Measurements from ENCODE around the gene CTRB1. TPM values are rescaled to one million over a fixed set of nuclear protein-coding genes. Genes with fewer than 3 reads are reported as not detected.

The CTRB1 gene
- total RNA-seq, 6 experiments from 2014 or later: not detected

GRCh38 chr16:75252049-75252864 is 33.5 kb downstream of the CTRB1 start:
- no peak for DNase-seq
- Mint-ChIP-seq H3K36me3 (ENCODE audit: low read depth) (peaks cover 12% of the 10 kb centered on the region), H3K9me3 (no peaks in the 10 kb centered on the region), H3K27me3 (ENCODE audit: insufficient read depth) (peaks cover 21% of the 10 kb centered on the region), H3K27ac (peak overlapping the region; percentile 90), H3K4me3 (peak overlapping the region; percentile 79), H3K4me1 (ENCODE audit: low read depth) (peaks cover 72% of the 10 kb centered on the region)
- TF ChIP-seq CTCF (IDR thresholded peaks at IDR 0.05): no peak

- peaks cover 72% of the 10 kb centered on the region for H3K4me1 Mint-ChIP-seq (ENCODE audit: low read depth)
- peaks cover 8% of the 10 kb centered on the region for H3K36me3 Mint-ChIP-seq (ENCODE audit: low read depth)
- DNase-seq: peak; percentile 67
- no peaks in the 10 kb centered on the region for H3K9me3 Mint-ChIP-seq
- TF ChIP-seq CTCF (IDR thresholded peaks at IDR 0.05): no peak
- peak overlapping the region; percentile 79 for H3K4me3 Mint-ChIP-seq
- peaks cover 16% of the 10 kb centered on the region for H3K27me3 Mint-ChIP-seq (ENCODE audit: insufficient read depth)
- peak overlapping the region; percentile 90 for H3K27ac Mint-ChIP-seq
These were observed 34.4 kb downstream of the CTRB1 start for GRCh38 chr16:75252946-75253911.

- Mint-ChIP-seq H3K36me3 (ENCODE audit: low read depth) (peaks cover 7% of the 10 kb centered on the region), H3K27ac (peak overlapping the region; percentile 90), H3K4me3 (peak overlapping the region; percentile 79; the same call in 1 of the 2 replicates), H3K9me3 (no peaks in the 10 kb centered on the region), H3K27me3 (ENCODE audit: insufficient read depth) (peaks cover 11% of the 10 kb centered on the region), H3K4me1 (ENCODE audit: low read depth) (peaks cover 71% of the 10 kb centered on the region)
- no peak for TF ChIP-seq CTCF (IDR thresholded peaks at IDR 0.05)
- DNase-seq: peak; percentile 91
These were observed 35.6 kb downstream of the CTRB1 start for GRCh38 chr16:75254359-75254837.

GRCh38 chr16:75256059-75256571 is 37.3 kb downstream of the CTRB1 start:
- peaks cover 6% of the 10 kb centered on the region; the same call in 1 of the 2 replicates for H3K27me3 Mint-ChIP-seq (ENCODE audit: insufficient read depth)
- H3K4me1 Mint-ChIP-seq (ENCODE audit: low read depth): peaks cover 71% of the 10 kb centered on the region
- TF ChIP-seq CTCF (IDR thresholded peaks at IDR 0.05): no peak
- H3K36me3 Mint-ChIP-seq (ENCODE audit: low read depth): peaks cover 7% of the 10 kb centered on the region
- H3K9me3 Mint-ChIP-seq: no peaks in the 10 kb centered on the region
- peak overlapping the region; percentile 33; the same call in 1 of the 2 replicates for H3K27ac Mint-ChIP-seq
- DNase-seq: no peak
- H3K4me3 Mint-ChIP-seq: no peak overlapping the region

GRCh38 chr16:75256696-75257343 is 38.0 kb downstream of the CTRB1 start:
- Mint-ChIP-seq H3K27me3 (ENCODE audit: insufficient read depth) (peaks cover 6% of the 10 kb centered on the region; the same call in 1 of the 2 replicates), H3K36me3 (ENCODE audit: low read depth) (peaks cover 7% of the 10 kb centered on the region), H3K9me3 (no peaks in the 10 kb centered on the region), H3K27ac (peak overlapping the region; percentile 80), H3K4me3 (no peak overlapping the region), H3K4me1 (ENCODE audit: low read depth) (peaks cover 73% of the 10 kb centered on the region)
- no peak for TF ChIP-seq CTCF (IDR thresholded peaks at IDR 0.05)
- DNase-seq: no peak

Measured in HFFc6 (cell line).